ENCODE measurements around the gene ZNF562. TPM values are rescaled to one million over a fixed set of nuclear protein-coding genes. Genes with fewer than 3 reads are reported as not detected.
A peak's percentile ranks its signal among the peaks of the same experiment; 100 is the strongest.

Gene ZNF562
- total and polyA plus RNA-seq, 2 of the 4 experiments (the other 2 are of a cell fraction), result 5.2 to 43.7 TPM

- 84% methylated on average over 10 of the region's 22 CpGs; no CpG with 5 or more reads in 1 of the 2 experiments for WGBS, 2 experiments (ENCODE audit: extremely low coverage in 2 of 2, insufficient read length in 1 of 2)
- no peak overlapping the region for H3K9ac ChIP-seq (ENCODE audit: low read depth, low read length)
- no peak overlapping the region for H2AK5ac ChIP-seq (ENCODE audit: low read depth, low read length)
- no peaks in the 10 kb centered on the region for H3K9me1 ChIP-seq (ENCODE audit: insufficient read depth, low read length)
- TF ChIP-seq CTCF (conservative IDR thresholded peaks at IDR 0.05; ENCODE audit: low read depth, low read length), result no peak
- no peak for TF ChIP-seq USF2 (IDR thresholded peaks at IDR 0.05; ENCODE audit: low read depth, low read length)
- no peak for TF ChIP-seq RAD21 (IDR thresholded peaks at IDR 0.05; ENCODE audit: low read length)
- TF ChIP-seq NFE2L2 (IDR thresholded peaks at IDR 0.05; ENCODE audit: low read depth, low read length), result no peak
- no peak for TF ChIP-seq MAFK (IDR thresholded peaks at IDR 0.05; ENCODE audit: low read depth, low read length)
- no peak for TF ChIP-seq SMC3 (IDR thresholded peaks at IDR 0.05; ENCODE audit: low read depth, low read length)
- no peak for TF ChIP-seq MXI1 (IDR thresholded peaks at IDR 0.05; ENCODE audit: borderline replicate concordance, low read depth, low read length)
- TF ChIP-seq CEBPB (IDR thresholded peaks at IDR 0.05; ENCODE audit: low read depth, low read length), result no peak
- no peak for TF ChIP-seq FOS (IDR thresholded peaks at IDR 0.05; ENCODE audit: low read depth, low read length)
- no peak for TF ChIP-seq CHD1 (IDR thresholded peaks at IDR 0.05; ENCODE audit: low read depth, low read length)
- no peak for TF ChIP-seq POLR2A (IDR thresholded peaks at IDR 0.05; ENCODE audit: low read depth, low read length)
- no peak for TF ChIP-seq BHLHE40 (IDR thresholded peaks at IDR 0.05; ENCODE audit: low read depth, low read length)
- TF ChIP-seq MAZ (IDR thresholded peaks at IDR 0.05; ENCODE audit: borderline replicate concordance, low read depth, low read length), result no peak
- no peak for TF ChIP-seq RCOR1 (IDR thresholded peaks at IDR 0.05; ENCODE audit: insufficient replicate concordance, low read length)
- TF ChIP-seq RFX5 (IDR thresholded peaks at IDR 0.05; ENCODE audit: low read depth, low read length), result no peak
- TF ChIP-seq ELK1 (IDR thresholded peaks at IDR 0.05; ENCODE audit: borderline replicate concordance, low read depth, low read length), result no peak
- intact Hi-C loops (cut with micrococcal nuclease), result no loop called here
- H4K91ac ChIP-seq (ENCODE audit: insufficient read depth, low read depth, low read length), result no peak overlapping the region
- in situ Hi-C loops (cut with MboI; ENCODE audit: low sequenced_read_pairs), result no loop called here
- H4K8ac ChIP-seq (ENCODE audit: low read depth in 2 of 2, low read length in 2 of 2), result no peak overlapping the region
- ATAC-seq (ENCODE audit: low read depth), result no peak
- H3K4me1 ChIP-seq (ENCODE audit: control insufficient read depth, insufficient read depth, low read length), result no peaks in the 10 kb centered on the region
- no TSS peak for BruUV-seq (replicated peaks)
- no peaks in the 10 kb centered on the region for H3K79me1 ChIP-seq (ENCODE audit: low read depth in 1 of 2, low read length in 2 of 2)
- no peak overlapping the region for H4K5ac ChIP-seq (ENCODE audit: low read depth, low read length)
- H3K4me3 ChIP-seq (ENCODE audit: insufficient read depth, low read depth, low read length), result peak overlapping the region; percentile 31; the same call in 1 of the 2 replicates
- H3K27me3 ChIP-seq (ENCODE audit: control insufficient read depth, insufficient read depth, low read length), result no peaks in the 10 kb centered on the region
- no peaks in the 10 kb centered on the region for H4K20me1 ChIP-seq (ENCODE audit: insufficient read depth, low read length)
- H3K18ac ChIP-seq (ENCODE audit: low read depth, low read length), result no peak overlapping the region
- H2BK15ac ChIP-seq (ENCODE audit: low read depth, low read length), result no peak overlapping the region
- H3K4me2 ChIP-seq (ENCODE audit: low read depth, low read length), result no peak overlapping the region
- no peak overlapping the region for H2AFZ ChIP-seq (replicated peaks; ENCODE audit: low read length, poor library complexity)
- H3K36me3 ChIP-seq (ENCODE audit: control insufficient read depth, insufficient read depth, low read length), result no peaks in the 10 kb centered on the region
- H3K27ac ChIP-seq (ENCODE audit: insufficient read depth, low read length), result no peak overlapping the region
- H3K9me3 ChIP-seq (ENCODE audit: control insufficient read depth, insufficient read depth, low read length), result peaks cover 2% of the 10 kb centered on the region; the same call in 1 of the 2 replicates
- no peak overlapping the region for H2BK120ac ChIP-seq (ENCODE audit: low read depth, low read length)
- no peak overlapping the region for H2BK20ac ChIP-seq (ENCODE audit: low read depth, low read length)
- dilution Hi-C loops (cut with HindIII; ENCODE audit: low sequenced_read_pairs, unreplicated experiment), result no loop called here
- H3K56ac ChIP-seq (ENCODE audit: extremely low read depth, insufficient read depth, low read length), result no peak overlapping the region
- no peak for DNase-seq
- ChIA-PET POLR2A (ENCODE audit: unreplicated experiment) (no interaction called here), CTCF (no interaction called here)
- H3K23ac ChIP-seq (ENCODE audit: low read depth, low read length), result no peak overlapping the region
- no peak overlapping the region for H3K14ac ChIP-seq (replicated peaks; ENCODE audit: low read depth, low read length)
- H2BK5ac ChIP-seq (ENCODE audit: low read depth, low read length, poor library complexity, severe bottlenecking), result no peak overlapping the region
- H2AK9ac ChIP-seq (replicated peaks; ENCODE audit: low read depth, low read length, poor library complexity), result no peak overlapping the region
- no peak overlapping the region for H3K4ac ChIP-seq (ENCODE audit: low read depth, low read length)
These were observed 25.5 kb upstream of the ZNF562 start for GRCh38 chr19:9700229-9700981.
